ENCODE data around the gene MAP9. TPM values are rescaled to one million over a fixed set of nuclear protein-coding genes. Genes with fewer than 3 reads are reported as not detected.

Gene MAP9
- total RNA-seq, 4 donors from 2014 or later, result 12.1 to 32.0 (median 25.0) TPM

DNA sequence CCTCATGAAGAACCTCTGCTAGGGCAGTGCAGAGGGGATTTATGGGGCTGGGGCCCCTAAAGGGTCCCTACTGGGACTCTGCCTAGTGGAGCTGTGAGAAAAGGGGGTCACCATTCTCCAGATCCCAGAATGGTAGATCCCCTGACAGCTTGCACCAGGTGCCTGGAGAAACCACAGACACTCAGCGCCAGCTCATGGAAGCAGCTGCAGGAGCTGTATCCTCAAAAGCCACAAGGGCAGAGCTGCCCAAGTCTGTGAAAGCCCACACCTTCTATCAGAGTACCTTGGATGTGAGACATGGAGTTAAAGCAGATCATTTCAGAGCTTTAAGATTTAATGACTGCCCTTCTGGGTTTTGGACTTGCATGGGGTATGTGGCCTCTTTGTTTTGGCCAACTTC lies 38.6 kb downstream of the MAP9 start:
- Histone ChIP-seq H3K27me3 (no peaks in the 10 kb centered on the region), H3K27ac (no peak overlapping the region), H3K4me1 (no peaks in the 10 kb centered on the region), H3K4me3 (replicated peaks in 1 of 3) (no peak overlapping the region), H3K9me3 (no peaks in the 10 kb centered on the region), H3K36me3 (no peaks in the 10 kb centered on the region)
- intact Hi-C loops (cut with DNase I), result no loop called here
- no peak for DNase-seq
- 80 to 100% methylated on average over 1 of the region's 1 CpG for WGBS, 2 donors
- TF ChIP-seq POLR2A (IDR thresholded peaks at IDR 0.05), result no peak
- TF ChIP-seq CTCF (IDR thresholded peaks at IDR 0.05), result no peak

DNA sequence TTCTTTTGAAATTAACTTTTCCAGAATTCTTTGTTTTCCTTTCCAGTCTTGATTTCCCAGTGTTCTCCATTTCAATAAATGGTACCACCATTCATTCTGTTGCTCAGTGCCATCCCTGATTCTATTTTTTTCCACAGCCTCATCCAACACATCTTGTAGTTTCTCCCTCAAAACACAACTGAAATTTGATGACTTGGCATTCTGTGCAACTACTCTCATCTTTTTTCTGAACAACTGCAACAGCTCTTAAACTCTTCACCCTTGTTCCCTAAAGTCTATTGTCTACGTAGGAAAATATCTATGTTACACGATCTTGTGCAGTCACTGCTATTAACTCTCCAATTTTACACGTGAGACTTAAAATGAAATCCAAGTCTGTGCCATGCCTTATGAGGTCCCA lies 40.5 kb downstream of the MAP9 start:
- H3K4me3 ChIP-seq (replicated peaks in 1 of 3), result no peak overlapping the region
- H3K4me1 ChIP-seq, result no peaks in the 10 kb centered on the region
- DNase-seq, result no peak
- H3K9me3 ChIP-seq, result no peaks in the 10 kb centered on the region
- H3K27me3 ChIP-seq, result no peaks in the 10 kb centered on the region
- TF ChIP-seq CTCF (IDR thresholded peaks at IDR 0.05), result no peak
- TF ChIP-seq POLR2A (IDR thresholded peaks at IDR 0.05), result no peak
- no peaks in the 10 kb centered on the region for H3K36me3 ChIP-seq
- 69 to 90% methylated on average over 3 of the region's 3 CpGs for WGBS, 2 donors
- H3K27ac ChIP-seq, result no peak overlapping the region
- intact Hi-C loops (cut with DNase I), result no loop called here

DNA sequence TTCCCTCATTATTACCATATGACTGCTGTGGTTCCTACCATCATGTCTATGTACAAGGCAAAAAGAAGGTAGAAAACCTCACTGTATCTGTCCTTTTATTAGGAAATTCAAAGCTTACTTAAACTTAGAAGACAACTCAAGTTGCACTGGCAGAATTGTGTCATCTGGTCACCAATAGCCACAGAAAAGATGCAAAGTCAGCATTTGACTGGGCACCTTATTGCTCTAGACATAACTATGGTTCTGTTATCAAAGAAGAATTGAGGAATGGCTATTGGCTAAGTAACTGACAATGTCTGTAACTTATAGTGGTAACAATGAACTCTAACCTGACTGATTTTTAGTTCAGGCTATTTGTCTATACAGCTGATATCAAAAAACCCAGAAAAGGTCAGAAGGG lies 45.3 kb downstream of the MAP9 start:
- intact Hi-C loops (cut with DNase I), result no loop called here
- DNase-seq, result no peak
- TF ChIP-seq POLR2A (IDR thresholded peaks at IDR 0.05) (no peak), CTCF (IDR thresholded peaks at IDR 0.05) (no peak)

GRCh38 chr4:155322782-155323181 lies 54.0 kb downstream of the MAP9 start:
- intact Hi-C loops (cut with DNase I), result no loop called here
- H3K9me3 ChIP-seq, result no peaks in the 10 kb centered on the region
- H3K36me3 ChIP-seq, result no peaks in the 10 kb centered on the region
- 72 to 79% methylated on average over 2 of the region's 2 CpGs for WGBS, 2 donors
- H3K27ac ChIP-seq, result no peak overlapping the region
- no peak overlapping the region for H3K4me3 ChIP-seq (replicated peaks in 1 of 3)
- H3K27me3 ChIP-seq, result no peaks in the 10 kb centered on the region
- no peaks in the 10 kb centered on the region for H3K4me1 ChIP-seq
- TF ChIP-seq POLR2A (IDR thresholded peaks at IDR 0.05) (no peak), CTCF (IDR thresholded peaks at IDR 0.05) (no peak)
- DNase-seq, result no peak

More for the DNA sequence above, 45.3 kb downstream of the MAP9 start:
- no peaks in the 10 kb centered on the region for H3K36me3 ChIP-seq
- no peak overlapping the region for H3K4me3 ChIP-seq (replicated peaks in 1 of 3)
- H3K27me3 ChIP-seq, result no peaks in the 10 kb centered on the region
- H3K9me3 ChIP-seq, result no peaks in the 10 kb centered on the region
- no peak overlapping the region for H3K27ac ChIP-seq
- H3K4me1 ChIP-seq, result no peaks in the 10 kb centered on the region

DNA sequence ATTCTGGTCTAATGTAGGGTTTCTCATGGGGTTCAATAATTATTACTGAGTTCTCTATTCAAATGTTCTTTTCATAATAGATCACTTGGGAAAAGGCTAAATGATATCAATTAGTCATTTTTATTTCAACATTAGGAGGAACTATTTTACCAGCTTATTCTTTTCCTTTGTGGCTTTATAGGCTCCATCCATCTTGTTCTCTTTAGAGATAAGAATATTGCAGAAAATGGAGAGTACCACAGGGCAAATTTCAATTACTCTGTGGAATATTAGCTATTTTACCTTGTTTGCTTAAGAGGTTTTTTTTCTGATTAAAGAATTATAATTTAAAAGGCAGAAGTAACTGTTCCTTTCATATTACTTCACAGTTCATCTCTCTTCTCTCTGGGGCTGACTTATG lies 55.8 kb downstream of the MAP9 start:
- Histone ChIP-seq H3K9me3 (no peaks in the 10 kb centered on the region), H3K4me1 (no peaks in the 10 kb centered on the region), H3K36me3 (no peaks in the 10 kb centered on the region), H3K27me3 (no peaks in the 10 kb centered on the region), H3K27ac (no peak overlapping the region), H3K4me3 (replicated peaks in 1 of 3) (no peak overlapping the region)
- DNase-seq, result no peak
- no peak for TF ChIP-seq POLR2A (IDR thresholded peaks at IDR 0.05)
- TF ChIP-seq CTCF (IDR thresholded peaks at IDR 0.05), result no peak
- intact Hi-C loops (cut with DNase I), result no loop called here
